GM19324 (cell line): ENCODE results near the gene TM6SF1.
"Not testable (repeated sequence)": the region's sequence is repeated elsewhere in the genome, so short reads cannot be mapped to it uniquely, and the experiment has no call there.

Experiments
- ATAC-seq: cut with Tn5 transposase; IDR thresholded peaks from one replicate; pipeline ENCODE4 v1.9.1; 2021; ENCODE audit warnings: mild to moderate bottlenecking, moderate library complexity; ENCODE audit not compliant: unreplicated experiment, low FRiP score

The TM6SF1 gene

DNA sequence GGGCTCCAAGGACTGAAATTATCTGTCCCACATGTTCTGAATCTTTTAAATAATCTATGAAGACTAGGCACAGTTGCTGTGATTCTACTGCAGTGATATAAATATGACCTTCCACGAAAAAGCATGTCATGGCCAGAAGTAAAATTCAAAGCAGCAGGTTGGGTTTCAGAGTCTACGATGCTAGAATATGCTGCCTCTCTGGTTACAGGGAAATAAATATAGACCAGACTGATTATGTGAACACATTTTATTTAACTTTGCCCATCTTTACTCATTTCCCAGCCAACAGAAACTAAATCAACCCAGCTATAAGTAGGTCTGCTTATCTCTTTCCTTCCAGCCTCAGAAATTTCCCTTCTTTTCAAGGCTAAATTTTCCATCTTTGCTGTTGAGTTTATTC lies 19.9 kb upstream of the TM6SF1 start:
- ATAC-seq = no peak

DNA sequence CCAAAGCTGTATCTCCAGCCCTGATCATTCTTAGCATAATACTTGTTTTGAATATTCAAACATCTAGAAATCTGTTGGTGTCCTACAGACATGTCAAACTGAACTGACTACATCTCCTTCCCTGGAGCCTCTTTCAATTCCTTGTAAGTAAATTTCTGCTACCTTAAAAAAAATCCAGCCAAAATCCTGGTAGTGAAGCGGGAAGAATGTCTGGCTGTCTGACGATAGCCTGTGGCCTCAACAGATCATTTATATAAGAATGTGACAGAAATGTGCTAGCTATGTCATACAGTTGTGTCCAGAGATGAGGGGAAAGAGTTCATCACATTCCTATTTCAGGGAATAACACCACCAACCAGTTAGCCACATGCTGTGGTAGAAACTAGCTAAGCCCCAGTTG lies 18.6 kb upstream of the TM6SF1 start:
- no peak for ATAC-seq

DNA sequence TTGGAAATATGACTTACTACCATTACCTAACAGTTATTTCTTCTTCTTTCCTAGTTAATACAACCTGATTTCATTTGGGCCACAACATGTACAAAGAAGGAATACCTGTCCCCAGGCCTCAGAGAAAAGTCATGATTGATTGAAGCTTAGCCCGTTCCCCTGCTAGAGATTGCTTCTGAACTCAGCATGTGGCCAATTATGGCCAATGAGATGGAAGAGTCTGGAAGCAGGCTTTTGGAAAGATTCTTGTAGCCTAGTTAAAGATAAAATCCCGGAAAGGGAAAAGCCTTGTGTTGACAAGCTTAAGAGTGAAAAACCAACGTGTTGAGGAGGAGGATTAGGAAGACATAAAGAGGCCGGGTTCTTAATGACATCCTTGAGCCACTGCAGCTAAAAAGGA lies 17.0 kb upstream of the TM6SF1 start:
- ATAC-seq = no peak

DNA sequence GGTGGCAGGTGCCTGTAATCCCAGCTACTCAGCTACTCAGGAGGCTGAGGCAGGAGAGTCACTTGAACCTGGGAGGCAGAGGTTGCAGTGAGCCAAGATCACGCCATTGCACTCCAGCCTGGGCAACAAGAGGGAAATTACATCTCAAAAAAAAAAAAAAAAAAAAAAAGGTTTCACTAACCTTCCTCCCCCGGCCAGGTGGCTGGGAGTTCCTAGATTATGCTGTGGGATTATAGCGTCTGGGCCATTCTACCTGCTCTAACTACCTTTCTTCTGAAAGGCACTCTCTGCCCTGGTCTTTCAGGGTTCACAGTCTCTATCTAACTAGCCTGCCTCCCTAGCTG lies 15.5 kb upstream of the TM6SF1 start:
- not testable (repeated sequence) for ATAC-seq

DNA sequence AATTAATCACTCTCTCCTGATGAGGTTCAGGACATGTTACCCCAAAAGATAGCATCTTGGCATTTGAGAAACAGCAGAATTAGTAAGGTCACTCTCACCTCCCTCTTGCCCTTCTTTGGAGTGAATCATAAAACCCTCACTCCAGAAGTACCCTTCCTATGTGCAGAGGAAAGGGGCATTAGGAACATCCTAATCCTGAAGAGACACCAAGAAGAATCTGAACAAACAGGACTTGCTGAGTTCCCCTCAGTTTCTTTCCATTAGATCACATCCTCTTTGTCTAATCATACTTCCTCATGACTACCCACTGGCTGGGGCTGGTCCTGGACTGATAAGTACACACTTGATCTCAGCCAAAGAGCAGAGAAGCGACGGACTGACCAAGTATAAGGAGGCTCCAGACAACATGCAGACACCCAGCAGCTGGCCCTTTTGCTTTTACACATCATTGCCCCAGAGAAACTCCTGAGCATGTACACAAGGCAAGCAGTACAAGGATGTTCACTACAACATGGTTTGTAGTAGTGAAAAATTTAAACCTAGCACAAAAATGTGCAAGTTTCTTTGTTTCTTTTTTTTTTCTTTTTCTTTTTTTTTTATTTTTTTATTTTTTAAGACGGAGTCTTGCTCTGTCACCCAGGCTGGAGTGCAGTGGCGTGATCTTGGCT lies 15.0 kb upstream of the TM6SF1 start:
- no peak for ATAC-seq

DNA sequence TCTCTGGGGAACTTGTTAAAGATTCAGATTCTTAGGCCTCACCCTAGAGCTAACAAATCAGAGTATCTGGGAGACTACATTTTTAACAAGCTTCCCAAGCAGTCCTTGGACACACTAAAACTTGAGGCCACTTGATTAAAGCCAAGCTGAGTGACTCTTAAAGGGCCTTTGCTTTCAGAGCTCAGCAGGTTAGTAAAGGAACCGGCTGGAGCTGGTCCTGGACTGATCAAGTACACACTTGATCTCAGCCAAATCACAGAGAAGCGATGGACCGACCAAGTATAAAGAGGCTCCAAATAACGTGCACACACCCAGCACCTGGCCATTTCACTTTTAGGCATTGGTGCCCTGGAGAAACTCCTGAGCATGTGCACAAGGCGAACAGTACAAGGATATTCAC lies 12.9 kb upstream of the TM6SF1 start:
- no peak for ATAC-seq

DNA sequence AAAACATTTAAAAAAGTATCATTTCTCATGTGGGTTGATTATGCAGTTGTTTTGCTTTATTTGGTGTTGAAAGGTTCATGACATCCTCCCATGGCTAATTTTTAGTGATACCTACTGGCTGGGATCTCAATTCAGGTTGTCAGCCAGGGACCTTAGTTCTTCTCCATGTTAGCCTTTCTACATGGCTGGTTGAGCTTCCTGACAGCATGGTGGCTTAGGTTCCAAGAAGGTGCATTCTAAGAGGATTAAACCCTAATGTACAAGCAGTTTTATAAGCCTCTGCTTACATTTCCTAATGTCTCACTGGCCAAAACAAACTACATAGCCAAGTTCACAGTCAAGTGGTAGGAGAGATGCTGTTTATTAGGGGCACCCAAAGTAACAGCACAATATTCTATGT lies 9.4 kb upstream of the TM6SF1 start:
- no peak for ATAC-seq

DNA sequence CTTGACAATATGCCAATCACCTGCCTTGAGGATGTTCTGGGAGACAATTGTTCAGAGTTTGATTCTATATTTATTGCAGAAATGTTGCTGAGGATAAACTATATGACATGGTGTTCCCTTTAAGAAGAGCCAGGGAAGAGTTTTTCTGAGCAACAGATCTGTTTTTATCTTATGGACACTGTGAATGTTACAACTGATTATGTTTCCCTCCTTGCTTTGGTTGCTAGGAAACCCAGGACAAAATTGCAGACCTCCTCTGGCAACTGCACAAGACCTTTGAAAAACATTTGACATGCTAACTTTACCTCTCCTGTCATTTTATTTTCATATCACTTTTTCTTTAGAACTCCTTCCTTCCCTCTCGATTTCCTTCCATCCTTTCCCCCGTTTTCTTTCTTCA lies 8.2 kb upstream of the TM6SF1 start:
- no peak for ATAC-seq

DNA sequence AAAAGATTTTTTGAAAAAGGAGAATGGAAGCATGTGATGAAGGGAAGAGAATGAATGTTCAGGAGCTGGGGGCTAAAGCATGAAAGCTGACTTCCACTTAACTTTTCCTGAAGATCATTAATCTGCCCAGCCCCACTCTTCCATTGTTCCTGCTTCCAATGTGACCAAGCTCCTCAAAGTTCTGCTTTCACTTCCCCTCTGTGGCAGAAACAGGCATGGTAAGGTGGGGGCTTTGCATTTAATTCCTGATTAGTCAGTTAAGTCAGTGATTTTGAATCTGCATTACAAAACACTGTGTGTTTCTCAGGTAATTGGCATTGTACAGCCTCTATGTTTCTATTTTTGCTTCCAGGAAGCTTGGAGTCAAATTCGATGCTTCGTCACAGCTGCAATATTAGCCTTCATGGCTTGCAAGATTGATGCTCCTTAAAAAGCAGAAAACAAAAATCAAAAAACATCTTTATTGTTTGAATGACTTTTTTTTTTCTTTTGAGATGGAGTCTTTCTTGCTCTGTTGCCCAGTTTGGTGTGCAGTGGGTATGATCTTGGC lies 7.3 kb upstream of the TM6SF1 start:
- no peak for ATAC-seq

DNA sequence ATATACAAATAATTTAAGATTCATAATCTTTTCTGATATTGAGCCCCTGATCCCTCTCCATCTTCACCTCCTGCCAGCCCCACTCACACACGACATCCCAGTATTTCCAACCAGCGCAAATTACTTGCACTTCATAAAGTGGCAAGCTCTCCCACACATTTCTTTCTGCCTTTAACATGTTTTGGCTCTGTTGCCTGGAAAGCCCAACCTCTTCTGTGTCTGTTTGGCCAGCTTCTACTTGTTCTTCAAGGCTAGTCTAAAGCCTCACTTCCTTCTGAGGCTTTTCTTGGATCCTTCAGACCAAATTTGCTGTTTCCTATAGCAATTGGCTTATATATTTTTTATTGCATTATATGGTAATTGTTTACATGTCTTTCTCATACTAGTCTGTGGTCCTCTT lies 5.1 kb upstream of the TM6SF1 start:
- no peak for ATAC-seq

DNA sequence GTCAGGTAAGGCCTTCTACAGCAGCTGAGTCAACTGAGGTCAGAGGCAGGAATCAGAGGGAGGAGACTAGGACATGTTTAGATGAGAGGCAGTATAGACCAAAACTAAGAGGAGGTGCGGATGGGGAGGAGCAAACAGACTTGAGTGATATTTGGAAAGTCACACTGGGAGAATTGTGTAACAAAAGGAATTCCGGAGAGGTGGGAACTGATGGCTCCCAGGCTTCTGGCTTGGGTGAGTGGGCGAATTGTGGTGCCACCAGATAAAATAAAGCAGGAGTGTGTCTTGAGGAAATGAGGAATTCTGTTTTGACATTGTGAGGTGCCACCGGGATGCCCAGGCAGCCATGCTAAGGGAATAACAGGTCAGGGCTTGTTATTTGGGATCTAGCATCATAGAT lies 3.3 kb upstream of the TM6SF1 start:
- no peak for ATAC-seq

DNA sequence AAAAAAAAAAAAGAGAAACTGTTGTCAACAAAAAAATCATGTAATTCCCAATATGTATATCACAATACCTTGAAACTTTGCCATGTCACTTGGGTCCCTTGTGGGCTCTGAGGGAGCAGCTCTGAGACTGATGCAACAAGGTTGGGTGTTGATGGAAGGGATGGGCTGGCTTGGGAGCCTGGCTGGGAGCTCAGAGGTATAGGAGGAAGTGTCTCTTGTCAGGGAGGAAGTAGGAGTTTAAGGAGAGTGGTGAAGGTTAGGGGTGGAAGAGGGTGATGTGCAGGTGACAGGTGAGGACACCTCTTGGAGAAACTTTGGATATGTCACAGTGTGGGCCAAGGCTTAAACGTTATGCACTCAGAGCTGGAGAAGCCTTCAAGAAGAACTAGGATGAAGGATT lies 2.0 kb upstream of the TM6SF1 start:
- no peak for ATAC-seq

DNA sequence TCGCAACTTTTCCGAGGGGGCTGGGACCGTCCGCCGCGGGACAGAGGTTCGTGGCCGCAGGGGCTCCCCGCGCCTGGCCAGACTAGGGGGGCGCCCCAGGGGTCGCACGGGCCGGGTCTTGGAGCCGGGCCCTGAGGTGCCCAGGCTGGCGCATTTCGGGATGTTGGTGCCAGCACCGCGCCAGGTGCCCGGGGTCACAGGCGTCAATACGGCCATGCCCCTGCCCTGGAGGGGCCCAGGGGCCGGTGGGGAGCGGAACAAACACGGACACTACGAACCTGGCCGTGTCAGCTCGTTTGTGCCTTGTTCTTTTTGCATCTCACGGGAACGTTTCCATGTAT lies 366 bp downstream of the TM6SF1 start:
- no peak for ATAC-seq

DNA sequence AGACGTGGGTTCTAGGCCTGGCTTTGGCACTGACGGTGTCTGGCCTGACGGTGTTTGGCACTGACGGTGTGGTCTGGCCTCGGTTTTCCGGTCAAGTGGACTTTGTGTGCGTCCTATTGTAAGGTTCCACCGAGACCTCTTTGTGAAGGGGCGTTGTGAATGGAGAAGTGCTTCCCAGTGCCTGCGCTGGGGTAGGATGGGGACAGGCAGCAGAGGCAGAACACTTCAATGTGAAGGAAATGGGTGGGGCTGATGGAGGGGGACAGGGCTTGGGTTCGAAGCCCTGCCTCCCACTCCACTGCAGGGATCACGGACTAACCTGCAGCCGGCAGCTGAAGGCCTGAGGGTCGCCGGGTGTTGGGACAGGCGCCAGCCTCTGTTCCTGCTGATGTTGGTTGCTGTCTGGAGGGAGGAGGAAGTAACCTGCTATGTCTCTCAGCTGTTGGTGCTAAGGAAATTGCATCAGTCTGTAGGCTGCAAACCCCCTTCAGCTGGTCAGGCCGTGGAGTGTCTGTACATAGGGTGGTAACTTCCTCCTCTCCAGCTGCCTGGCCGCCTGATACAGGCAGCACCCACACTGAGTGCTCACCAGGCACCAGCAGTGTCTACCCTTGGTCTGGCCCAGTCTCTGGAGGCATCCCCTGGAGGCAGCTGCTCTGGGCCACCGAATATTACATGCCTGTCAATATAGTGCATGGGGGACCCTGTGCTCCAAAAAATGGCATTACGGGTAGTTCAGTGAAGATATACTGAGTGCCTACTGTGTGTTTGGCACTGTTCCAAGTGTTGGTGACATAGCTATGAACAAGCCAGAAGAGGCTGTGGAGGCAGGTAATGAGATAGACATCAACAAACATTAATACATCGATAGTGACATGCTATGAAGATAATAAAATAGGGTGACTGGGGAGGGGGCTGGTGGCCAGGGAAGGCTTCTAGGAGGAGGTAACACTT lies 1.1 kb downstream of the TM6SF1 start:
- ATAC-seq = no peak

DNA sequence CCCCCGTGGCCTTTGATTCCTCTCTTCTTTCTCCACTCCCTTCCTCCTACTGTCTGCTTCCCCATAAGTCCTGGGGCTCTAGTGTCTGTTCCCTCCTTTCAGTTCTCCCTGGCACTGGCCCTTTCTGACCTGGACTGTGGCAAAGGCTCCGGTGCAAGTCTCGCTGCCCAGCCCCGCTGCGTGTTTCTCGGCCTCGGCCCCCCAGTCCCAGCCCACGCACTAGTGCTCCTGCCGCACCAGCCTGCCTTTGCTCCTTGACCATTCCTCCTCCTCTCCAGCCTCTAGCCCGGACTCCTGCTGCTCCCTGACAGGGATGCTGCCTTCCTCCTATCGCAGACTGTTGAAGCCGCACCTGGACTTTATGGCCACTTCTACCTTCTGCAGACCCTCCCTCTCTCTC lies 2.1 kb downstream of the TM6SF1 start:
- no peak for ATAC-seq

DNA sequence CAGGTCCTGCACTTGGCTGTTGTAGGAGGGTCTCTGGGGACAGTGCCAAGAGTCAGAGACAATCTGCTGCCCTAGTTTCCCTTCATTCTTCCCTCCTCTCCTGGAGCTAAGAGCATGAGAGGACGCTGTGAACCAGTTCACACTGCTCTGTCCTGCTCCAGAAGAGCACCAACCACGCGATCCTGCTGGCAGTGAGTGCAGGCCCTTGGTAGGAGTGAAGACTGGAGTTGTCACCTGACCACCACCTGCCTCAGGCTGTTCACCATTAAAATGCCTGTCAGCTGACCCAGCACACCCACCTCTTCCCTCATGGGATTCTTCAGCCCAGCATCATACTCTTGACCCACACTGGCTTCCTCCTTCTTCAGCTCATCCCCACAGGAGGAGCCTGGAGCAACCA lies 2.9 kb downstream of the TM6SF1 start:
- ATAC-seq = no peak

DNA sequence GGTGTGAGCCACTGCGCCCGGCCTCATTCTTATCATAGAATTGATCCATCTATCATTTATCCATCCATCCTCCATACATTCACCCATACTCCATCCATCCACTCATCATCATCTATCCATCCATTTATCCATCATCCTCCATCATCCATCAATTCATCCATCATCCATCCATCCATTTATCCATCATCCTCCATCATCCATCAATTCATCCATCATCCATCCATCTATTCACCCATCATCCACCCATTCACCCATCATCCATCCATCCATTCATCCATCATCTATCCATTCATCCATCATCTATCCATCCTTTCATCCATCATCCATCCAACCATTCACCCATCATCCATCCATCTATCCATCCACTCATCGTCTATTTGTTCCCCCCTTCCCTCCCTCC lies 3.7 kb downstream of the TM6SF1 start:
- no peak for ATAC-seq

DNA sequence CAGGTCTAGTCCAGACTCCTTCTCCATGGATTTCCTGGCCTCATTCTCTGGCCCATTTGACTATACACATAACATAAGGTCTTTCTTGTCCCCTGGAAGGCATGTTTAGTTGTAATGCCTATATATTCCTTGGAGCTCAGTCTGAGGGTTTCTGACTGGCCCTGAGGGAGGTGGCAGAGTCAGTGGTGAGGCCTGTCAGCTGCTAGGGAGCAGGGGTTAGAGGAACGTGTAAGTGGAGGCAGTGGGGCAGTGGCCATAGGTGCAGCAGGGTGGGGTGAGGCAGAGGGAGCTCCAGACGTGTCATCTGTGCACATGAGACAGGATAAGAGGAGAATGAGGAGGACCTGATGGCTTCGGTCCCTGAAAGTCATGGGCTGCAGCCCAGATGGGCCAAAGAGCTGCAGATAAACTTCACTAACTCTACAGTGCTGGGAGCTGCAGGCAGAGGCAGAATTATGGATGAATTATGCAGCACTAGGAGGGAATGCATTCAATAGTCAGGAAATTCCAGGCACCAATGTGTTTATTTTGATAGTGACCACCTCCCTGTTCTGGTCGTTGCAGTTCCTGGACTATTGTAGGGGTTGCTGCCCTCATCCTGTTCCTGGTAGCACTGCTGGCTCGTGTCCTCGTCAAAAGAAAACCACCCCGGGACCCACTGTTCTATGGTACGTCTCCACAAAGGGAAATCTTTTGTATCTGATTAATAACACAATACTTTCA lies 4.9 kb downstream of the TM6SF1 start:
- no peak for ATAC-seq

DNA sequence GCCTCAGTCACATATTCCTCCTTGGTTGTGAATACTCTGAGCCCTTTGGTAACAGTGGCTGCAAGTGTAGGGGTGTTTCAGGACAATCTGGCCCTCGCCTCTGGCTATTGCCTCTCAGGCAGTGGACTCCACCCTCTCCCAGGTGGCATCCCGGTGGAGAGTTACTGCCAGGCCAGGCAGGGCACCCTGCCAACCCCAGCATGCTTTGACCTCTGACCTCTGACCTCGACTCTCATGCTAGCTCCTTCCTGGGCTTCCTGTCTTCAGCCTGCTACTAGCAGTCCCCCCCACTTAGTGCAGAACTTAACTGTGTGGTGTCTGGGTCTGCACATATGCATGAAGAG lies 5.5 kb downstream of the TM6SF1 start:
- no peak for ATAC-seq

DNA sequence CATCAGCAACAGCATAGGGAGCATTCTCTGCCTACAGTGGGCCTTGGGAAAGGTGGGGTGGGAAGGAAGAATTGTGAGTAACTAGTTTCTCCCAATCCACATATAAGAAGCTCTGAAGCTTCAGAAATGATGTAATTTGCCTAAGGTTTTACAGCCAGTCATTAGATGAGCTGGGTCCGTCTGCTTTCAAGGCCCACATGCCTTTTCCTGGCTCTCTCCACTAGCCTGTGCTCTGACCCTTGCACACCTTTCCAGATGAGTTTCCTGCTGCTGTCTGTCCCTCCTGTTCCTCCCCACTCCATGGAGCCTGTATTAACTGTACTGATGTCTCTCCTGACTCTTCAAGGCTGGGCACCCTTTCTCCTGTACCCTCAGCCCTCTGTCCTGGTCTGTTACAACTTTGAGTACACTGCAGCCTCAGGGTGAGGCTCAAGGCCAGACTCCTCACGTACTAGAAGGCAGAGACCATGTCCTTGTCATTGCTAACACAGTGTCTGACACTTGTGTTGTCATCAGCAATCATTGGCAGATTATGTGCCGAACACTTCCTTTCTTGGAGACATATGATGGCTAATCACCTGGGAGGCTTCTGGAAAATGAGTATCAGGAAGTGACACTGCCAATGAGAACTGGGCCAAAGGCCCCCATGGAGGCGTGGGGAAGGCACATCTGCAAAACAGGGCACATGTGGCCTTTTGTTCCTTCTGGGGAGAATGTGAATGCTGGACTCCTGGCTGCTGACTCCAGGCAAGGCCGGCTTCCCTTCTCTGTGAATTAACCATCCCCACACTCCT lies 6.6 kb downstream of the TM6SF1 start:
- no peak for ATAC-seq

DNA sequence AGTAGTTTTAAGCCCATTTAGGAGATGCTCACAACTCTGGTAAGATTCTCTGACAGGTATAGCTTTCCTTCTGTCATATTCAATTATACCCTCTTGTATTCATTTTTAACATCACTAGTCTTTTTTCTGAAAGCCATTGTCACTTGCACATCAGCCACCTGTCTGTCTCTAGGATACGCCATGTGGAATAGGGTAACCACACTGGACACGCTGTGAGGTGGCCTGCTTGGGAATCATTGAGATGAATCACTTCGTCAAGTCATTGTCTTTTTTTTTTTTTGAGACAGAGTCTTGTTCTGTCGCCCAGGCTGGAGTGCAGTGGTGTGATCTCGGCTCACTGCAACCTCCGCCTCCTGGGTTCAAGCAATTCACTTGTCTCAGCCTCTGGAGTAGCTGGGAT lies 7.4 kb downstream of the TM6SF1 start:
- ATAC-seq = no peak
